ENCODE measurements around the gene LRRC27.
A peak's percentile ranks its signal among the peaks of the same experiment; 100 is the strongest.

The LRRC27 gene

DNA sequence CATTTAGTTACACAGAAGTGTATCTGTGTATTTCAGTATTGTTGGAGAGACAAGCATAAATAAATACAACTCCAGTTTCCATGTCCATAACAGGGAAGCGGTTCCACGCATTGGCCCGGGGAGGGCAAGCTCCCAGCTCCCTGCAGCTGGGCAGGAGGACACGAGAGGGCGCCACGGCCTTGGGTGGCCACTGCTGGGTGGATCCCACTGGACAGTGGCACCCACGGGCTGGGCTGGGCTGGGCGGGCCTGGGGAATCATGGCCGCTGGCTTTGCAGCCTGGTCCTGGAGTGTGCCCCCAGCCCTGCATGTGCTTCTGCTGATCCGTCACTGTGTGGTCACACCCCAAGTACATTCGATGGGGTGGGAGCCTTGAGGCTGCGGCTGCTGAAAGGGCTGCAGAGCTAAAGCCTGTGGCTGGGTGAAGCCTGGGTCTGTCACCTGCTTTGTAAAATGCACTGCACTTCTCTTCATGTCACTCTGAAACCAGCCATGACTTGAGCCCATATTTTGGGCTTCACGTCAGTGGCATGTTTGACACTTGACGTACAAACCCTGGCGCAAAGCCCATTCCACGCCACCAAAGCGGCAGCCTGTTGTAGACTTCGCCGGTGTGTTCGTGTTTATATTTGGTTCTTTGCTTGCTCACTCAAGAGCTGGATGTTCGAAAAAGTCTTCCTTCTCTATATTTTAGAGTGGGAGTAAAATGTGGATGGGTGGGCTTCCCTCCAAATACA is 27.5 kb downstream of the LRRC27 start:
- Histone ChIP-seq H3K4me3 (ENCODE audit: low read depth, low read length) (no peak overlapping the region), H3K9me3 (no peaks in the 10 kb centered on the region), H3K36me3 (no peaks in the 10 kb centered on the region), H3K27me3 (no peaks in the 10 kb centered on the region), H3K4me1 (no peaks in the 10 kb centered on the region)
- TF ChIP-seq, protein P1, sequence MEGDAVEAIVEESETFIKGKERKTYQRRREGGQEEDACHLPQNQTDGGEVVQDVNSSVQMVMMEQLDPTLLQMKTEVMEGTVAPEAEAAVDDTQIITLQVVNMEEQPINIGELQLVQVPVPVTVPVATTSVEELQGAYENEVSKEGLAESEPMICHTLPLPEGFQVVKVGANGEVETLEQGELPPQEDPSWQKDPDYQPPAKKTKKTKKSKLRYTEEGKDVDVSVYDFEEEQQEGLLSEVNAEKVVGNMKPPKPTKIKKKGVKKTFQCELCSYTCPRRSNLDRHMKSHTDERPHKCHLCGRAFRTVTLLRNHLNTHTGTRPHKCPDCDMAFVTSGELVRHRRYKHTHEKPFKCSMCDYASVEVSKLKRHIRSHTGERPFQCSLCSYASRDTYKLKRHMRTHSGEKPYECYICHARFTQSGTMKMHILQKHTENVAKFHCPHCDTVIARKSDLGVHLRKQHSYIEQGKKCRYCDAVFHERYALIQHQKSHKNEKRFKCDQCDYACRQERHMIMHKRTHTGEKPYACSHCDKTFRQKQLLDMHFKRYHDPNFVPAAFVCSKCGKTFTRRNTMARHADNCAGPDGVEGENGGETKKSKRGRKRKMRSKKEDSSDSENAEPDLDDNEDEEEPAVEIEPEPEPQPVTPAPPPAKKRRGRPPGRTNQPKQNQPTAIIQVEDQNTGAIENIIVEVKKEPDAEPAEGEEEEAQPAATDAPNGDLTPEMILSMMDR (IDR thresholded peaks at IDR 0.05; ENCODE audit: low read depth, low read length) = no peak
- no peak for DNase-seq

DNA sequence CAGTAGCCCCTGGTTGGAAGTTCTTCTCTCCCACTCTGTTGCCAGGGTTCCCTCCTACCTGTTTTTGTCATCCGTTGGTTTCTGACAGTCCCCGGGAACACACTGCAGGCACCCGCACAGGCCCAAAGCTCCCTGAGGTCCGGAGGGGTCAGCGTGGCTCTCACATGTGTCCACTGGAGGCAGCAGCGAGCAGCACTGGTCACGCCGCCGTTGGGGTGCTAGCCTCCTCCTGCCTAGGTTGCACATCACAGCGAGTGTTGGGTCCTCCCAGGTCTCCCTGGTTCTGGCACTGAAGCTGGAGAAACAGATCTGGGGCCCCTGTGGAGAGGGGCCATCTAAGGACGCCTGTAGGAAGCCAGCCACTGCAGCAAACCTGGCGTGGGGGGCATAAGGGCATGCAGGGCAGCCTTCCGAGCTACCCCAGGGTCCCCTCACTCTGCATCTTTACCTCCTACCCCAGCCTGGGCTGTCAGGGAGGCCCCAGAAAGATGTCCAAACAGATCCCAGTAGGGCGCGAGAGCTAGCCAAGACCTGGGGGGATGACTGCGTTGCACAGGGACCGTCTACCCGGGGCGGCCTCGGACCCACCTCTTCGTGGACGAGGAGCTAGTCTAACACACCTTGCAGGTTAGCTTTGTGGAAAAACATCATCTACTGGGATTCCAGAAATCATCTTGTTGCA is 28.9 kb downstream of the LRRC27 start:
- TF ChIP-seq, protein P1 (IDR thresholded peaks at IDR 0.05; ENCODE audit: low read depth, low read length) = peak; percentile 65
- H3K4me1 ChIP-seq = no peaks in the 10 kb centered on the region
- DNase-seq = peak; percentile 35
- no peaks in the 10 kb centered on the region for H3K36me3 ChIP-seq
- H3K9me3 ChIP-seq = no peaks in the 10 kb centered on the region
- H3K4me3 ChIP-seq (ENCODE audit: low read depth, low read length) = no peak overlapping the region
- H3K27me3 ChIP-seq = no peaks in the 10 kb centered on the region

DNA sequence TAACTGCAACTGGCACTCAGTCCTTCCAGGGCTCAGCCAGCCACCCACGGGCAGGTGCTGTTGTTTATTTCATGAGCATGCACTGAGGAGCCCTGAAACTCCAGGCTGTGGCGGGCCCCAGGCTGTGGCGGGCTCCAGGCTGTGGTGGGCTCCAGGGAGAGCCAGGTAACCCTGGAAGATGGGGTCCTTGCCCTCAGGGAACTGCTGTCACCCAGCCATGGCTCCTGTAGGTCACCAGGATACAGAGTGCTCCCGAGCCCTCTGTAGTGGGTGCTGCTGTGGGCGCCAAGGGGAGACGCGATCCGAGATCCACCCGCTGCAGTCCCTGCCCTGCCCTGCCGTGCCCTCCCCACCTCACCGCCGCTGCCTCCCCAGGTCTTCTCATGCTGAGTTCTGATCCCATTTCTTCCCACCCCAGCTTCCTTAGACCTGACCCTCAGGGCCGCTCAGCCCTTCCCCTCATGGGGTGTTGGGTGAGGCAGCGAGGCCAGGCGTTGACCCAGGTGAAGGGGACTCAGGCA is 29.6 kb downstream of the LRRC27 start:
- TF ChIP-seq, protein P1 (IDR thresholded peaks at IDR 0.05; ENCODE audit: low read depth, low read length) = no peak
- DNase-seq = no peak
- H3K4me1 ChIP-seq = no peaks in the 10 kb centered on the region
- no peak overlapping the region for H3K4me3 ChIP-seq (ENCODE audit: low read depth, low read length)
- no peaks in the 10 kb centered on the region for H3K9me3 ChIP-seq
- no peaks in the 10 kb centered on the region for H3K36me3 ChIP-seq
- H3K27me3 ChIP-seq = no peaks in the 10 kb centered on the region

DNA sequence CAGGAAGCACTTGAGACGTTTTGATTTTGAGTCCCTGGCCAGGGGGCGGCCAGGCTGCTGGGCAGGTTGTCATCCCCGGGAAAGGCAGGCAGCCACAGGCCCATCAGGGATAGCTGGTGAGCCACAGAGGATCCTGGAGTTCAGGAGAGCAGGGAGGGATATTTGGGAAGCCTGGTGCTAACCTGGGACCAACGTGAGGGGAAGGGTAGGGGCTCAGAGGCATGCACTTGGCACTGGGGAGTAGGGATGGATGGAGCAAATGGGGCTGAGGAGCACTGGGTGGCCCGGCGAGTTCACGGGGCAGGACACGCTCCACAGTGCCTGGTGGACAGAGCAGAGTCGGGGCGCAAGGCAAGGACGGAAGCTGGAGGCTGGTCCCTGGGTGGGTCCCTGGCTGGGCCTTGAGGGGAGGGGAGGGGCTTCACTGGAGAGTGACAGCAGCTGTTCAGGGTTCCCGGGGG is 30.2 kb downstream of the LRRC27 start:
- no peaks in the 10 kb centered on the region for H3K27me3 ChIP-seq
- no peaks in the 10 kb centered on the region for H3K4me1 ChIP-seq
- H3K4me3 ChIP-seq (ENCODE audit: low read depth, low read length) = no peak overlapping the region
- no peaks in the 10 kb centered on the region for H3K9me3 ChIP-seq
- no peak for DNase-seq
- H3K36me3 ChIP-seq = no peaks in the 10 kb centered on the region
- TF ChIP-seq, protein P1 (IDR thresholded peaks at IDR 0.05; ENCODE audit: low read depth, low read length) = no peak

DNA sequence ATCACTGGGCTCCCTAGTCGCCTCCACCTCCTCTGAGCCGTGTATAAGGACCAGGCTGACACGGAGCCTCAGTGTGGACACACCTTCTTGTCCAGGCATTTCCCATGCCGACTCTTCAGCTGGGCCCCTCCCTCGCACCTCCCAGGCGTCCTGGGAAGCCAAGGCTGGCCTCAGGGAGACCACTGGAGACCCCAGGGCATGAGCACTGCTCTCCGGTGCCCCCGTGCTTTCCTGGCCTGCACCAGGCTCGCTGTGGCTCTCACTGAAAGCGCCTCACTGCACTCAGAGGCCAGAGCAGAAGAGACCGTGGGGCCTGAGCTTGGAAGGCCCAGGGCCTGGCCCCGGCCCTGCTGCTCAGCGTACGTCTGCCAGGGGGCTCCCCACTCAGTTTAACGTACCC is 31.4 kb downstream of the LRRC27 start:
- Histone ChIP-seq H3K36me3 (no peaks in the 10 kb centered on the region), H3K4me3 (ENCODE audit: low read depth, low read length) (no peak overlapping the region), H3K27me3 (no peaks in the 10 kb centered on the region), H3K9me3 (no peaks in the 10 kb centered on the region), H3K4me1 (no peaks in the 10 kb centered on the region)
- TF ChIP-seq, protein P1 (IDR thresholded peaks at IDR 0.05; ENCODE audit: low read depth, low read length) = no peak
- DNase-seq = no peak

Measured in BE2C (cell line).